H1 (cell line): ENCODE results near the gene CEACAM8. TPM values are rescaled to one million over a fixed set of nuclear protein-coding genes. Genes with fewer than 3 reads are reported as not detected.

Experiments used
- CTCF ChIA-PET: fragments of 300-600 bp; sonication (Branson Sonifier 250); formaldehyde crosslinking; loops from one replicate; lab custom pipeline; 2021; ENCODE audit not compliant: partially characterized antibody; lab: Charles Lee
- POLR2A ChIA-PET: fragments of 300-600 bp; sonication (Branson Sonifier 250); formaldehyde crosslinking; loops from one replicate; lab custom pipeline; 2021; ENCODE audit warnings: inconsistent platforms; ENCODE audit not compliant: partially characterized antibody; lab: Charles Lee
- DNase-seq, 2 experiments: peaks; one replicate each; pipeline versions ENCODE4 v3.0.0 to v3.0.0-alpha.2; 2010 to 2022; ENCODE audit warnings: low spot score in 2 of 2, low read depth in 1 of 2, mixed read lengths in 1 of 2
- FAIRE-seq: peaks from 2 replicates; lab custom pipeline; 2011; peaks lifted over from hg19 to GRCh38; lab: Jason Lieb, UNC
- H2AFZ ChIP-seq: 2 replicates; pipeline ENCODE4 v1.8.1; 2012; ENCODE audit warnings: low read length, inconsistent platforms
- H2AK5ac ChIP-seq: 2 replicates; pipeline ENCODE4 v1.6.1; 2013; ENCODE audit warnings: low read depth, low read length
- H2BK120ac ChIP-seq: replicated peaks from 2 replicates; pipeline ENCODE3; 2013; ENCODE audit warnings: low read depth, low read length, inconsistent platforms
- H2BK12ac ChIP-seq: 2 replicates; pipeline ENCODE4 v1.6.1; 2013; ENCODE audit warnings: low read depth, low read length
- H2BK15ac ChIP-seq: 2 replicates; pipeline ENCODE4 v1.6.1; 2013; ENCODE audit warnings: low read length
- H2BK20ac ChIP-seq: 2 replicates; pipeline ENCODE4 v1.6.1; 2013; ENCODE audit warnings: low read length
- H2BK5ac ChIP-seq: 2 replicates; pipeline ENCODE4 v1.6.1; 2013; ENCODE audit warnings: low read depth, low read length
- H3K14ac ChIP-seq: 2 replicates; pipeline ENCODE4 v1.6.1; 2013; ENCODE audit warnings: inconsistent platforms; ENCODE audit not compliant: insufficient read length
- H3K18ac ChIP-seq: 2 replicates; pipeline ENCODE4 v1.6.1; 2013; ENCODE audit warnings: low read length; ENCODE audit errors: extremely low read depth
- H3K23ac ChIP-seq: 2 replicates; pipeline ENCODE4 v1.6.1; 2013; ENCODE audit warnings: inconsistent platforms; ENCODE audit not compliant: insufficient read length
- H3K23me2 ChIP-seq: 2 replicates; pipeline ENCODE4 v1.6.1; 2013; ENCODE audit warnings: low read depth, low read length
- H3K27ac ChIP-seq: 2 replicates; pipeline ENCODE4 v1.6.1; 2011; ENCODE audit warnings: low read depth, low read length, inconsistent platforms
- H3K27me3 ChIP-seq, 4 experiments: replicated peaks in 1 of 4; 1 replicate in 1 of 4; 2 replicates in 3 of 4; pipeline versions ENCODE4 v1.6.1 to v1.8.1; 2011 to 2013; ENCODE audit warnings: low read length in 3 of 4, mild to moderate bottlenecking in 3 of 4, inconsistent platforms in 2 of 4, mixed read lengths in 2 of 4, moderate library complexity in 1 of 4; ENCODE audit not compliant: control insufficient read depth in 3 of 4, insufficient read depth in 3 of 4; ENCODE audit errors: extremely low read depth in 1 of 4
- H3K36me3 ChIP-seq, 4 experiments: 2 replicates each; pipeline versions ENCODE4 v1.6.1 to v1.8.1; 2011 to 2013; ENCODE audit warnings: mild to moderate bottlenecking in 4 of 4, low read length in 3 of 4, moderate library complexity in 2 of 4, control low read depth in 1 of 4, inconsistent platforms in 1 of 4; ENCODE audit not compliant: insufficient read depth in 4 of 4, control insufficient read depth in 2 of 4
- H3K4ac ChIP-seq: replicated peaks from 2 replicates; pipeline ENCODE3; 2013; ENCODE audit warnings: low read length, low read depth, mixed read lengths, inconsistent platforms; ENCODE audit not compliant: insufficient read length
- H3K4me1 ChIP-seq, 4 experiments: replicated peaks in 1 of 4; 1 replicate in 1 of 4; 2 replicates in 3 of 4; pipeline versions ENCODE4 v1.6.1 to v1.8.1; 2011 to 2013; ENCODE audit warnings: low read length in 3 of 4, inconsistent platforms in 2 of 4, mixed read lengths in 1 of 4; ENCODE audit not compliant: insufficient read depth in 4 of 4, control insufficient read depth in 3 of 4
- H3K4me2 ChIP-seq, 2 experiments: 2 replicates each; pipeline versions ENCODE4 v1.6.1 to v1.8.1; 2011 to 2013; ENCODE audit warnings: low read depth in 2 of 2, low read length in 2 of 2, control low read depth in 1 of 2, inconsistent platforms in 1 of 2, mild to moderate bottlenecking in 1 of 2; ENCODE audit not compliant: insufficient read depth in 1 of 2
- H3K4me3 ChIP-seq, 4 experiments: fragments of 200-600, 300-600 bp in 1 of 4; sonication (generic), shearing (Covaris generic), sonication (Bioruptor Twin) in 1 of 4; 2 replicates each; pipeline versions ENCODE4 v1.5.1 to v1.8.1; 2011 to 2016; ENCODE audit warnings: low read length in 4 of 4, low read depth in 3 of 4, control low read depth in 2 of 4, inconsistent platforms in 2 of 4, mild to moderate bottlenecking in 2 of 4, mixed read lengths in 1 of 4, moderate library complexity in 1 of 4; ENCODE audit not compliant: insufficient read depth in 2 of 4; ENCODE audit errors: extremely low read depth in 1 of 4
- H3K56ac ChIP-seq: replicated peaks from 2 replicates; pipeline ENCODE3; 2013; ENCODE audit warnings: low read depth, mild to moderate bottlenecking, mixed read lengths, low read length, inconsistent platforms; ENCODE audit not compliant: insufficient read length
- H3K79me1 ChIP-seq: 2 replicates; pipeline ENCODE4 v1.6.1; 2013; ENCODE audit warnings: low read depth, low read length, control low read depth
- H3K79me2 ChIP-seq, 2 experiments: 2 replicates each; pipeline versions ENCODE4 v1.6.1 to v1.8.1; 2012 to 2013; ENCODE audit warnings: low read length in 2 of 2, mild to moderate bottlenecking in 2 of 2, inconsistent platforms in 1 of 2; ENCODE audit not compliant: insufficient read depth in 2 of 2, control insufficient read depth in 1 of 2
- H3K9ac ChIP-seq, 4 experiments: replicated peaks in 1 of 4; 1 replicate in 1 of 4; 2 replicates in 3 of 4; pipeline versions ENCODE4 v1.6.1 to v1.8.1; 2011 to 2013; ENCODE audit warnings: low read depth in 3 of 4, low read length in 3 of 4, control low read depth in 2 of 4, mild to moderate bottlenecking in 2 of 4, moderate library complexity in 2 of 4, inconsistent platforms in 1 of 4; ENCODE audit errors: extremely low read depth in 1 of 4
- H3K9me3 ChIP-seq, 2 experiments: 2 replicates each; pipeline versions ENCODE4 v1.6.1 to v1.8.1; 2012 to 2013; ENCODE audit warnings: mild to moderate bottlenecking in 2 of 2, moderate library complexity in 2 of 2, control low read depth in 1 of 2, inconsistent platforms in 1 of 2, low read depth in 1 of 2, low read length in 1 of 2, mixed read lengths in 1 of 2; ENCODE audit not compliant: insufficient read depth in 2 of 2
- H4K20me1 ChIP-seq, 2 experiments: replicated peaks in 1 of 2; 2 replicates each; pipeline versions ENCODE3 to v1.8.1; 2011 to 2013; ENCODE audit warnings: inconsistent platforms in 2 of 2, low read length in 2 of 2, mild to moderate bottlenecking in 1 of 2; ENCODE audit not compliant: insufficient read depth in 2 of 2, control insufficient read depth in 1 of 2
- H4K5ac ChIP-seq: 2 replicates; pipeline ENCODE4 v1.6.1; 2013; ENCODE audit warnings: low read length, low read depth, mixed read lengths, inconsistent platforms; ENCODE audit not compliant: insufficient read length
- H4K8ac ChIP-seq: 2 replicates; pipeline ENCODE4 v1.8.0; 2013; ENCODE audit warnings: mild to moderate bottlenecking, moderate library complexity, low read length, inconsistent platforms; ENCODE audit not compliant: insufficient read depth; ENCODE audit errors: extremely low read depth
- H4K91ac ChIP-seq: replicated peaks from 2 replicates; pipeline ENCODE3; 2013; ENCODE audit warnings: low read length, mixed read lengths, inconsistent platforms; ENCODE audit not compliant: insufficient read length
- KDM1A ChIP-seq: fragments of 200-600, 300-600 bp; sonication (generic); IDR thresholded peaks from 2 replicates; pipeline ENCODE4 v1.7.1; 2016; ENCODE audit warnings: mild to moderate bottlenecking, low read length, borderline replicate concordance
- SIN3A ChIP-seq, 2 experiments: IDR thresholded peaks in 1 of 2; conservative IDR thresholded peaks in 1 of 2; 2 replicates each; pipeline ENCODE4 v1.6.1; 2011 to 2012; ENCODE audit warnings: low read length in 2 of 2, improper control_type of control experiment in 1 of 2, low read depth in 1 of 2, mild to moderate bottlenecking in 1 of 2
- SP1 ChIP-seq: IDR thresholded peaks from 2 replicates; pipeline ENCODE4 v1.6.1; 2011; ENCODE audit warnings: low read depth, low read length
- TAF1 ChIP-seq: IDR thresholded peaks from 2 replicates; pipeline ENCODE4 v1.6.1; 2011; ENCODE audit warnings: mild to moderate bottlenecking, low read depth, low read length
- WGBS, 2 experiments: shearing (Covaris generic) in 1 of 2; methylation state at CpG; one replicate each; pipeline versions ENCODE4 v1.1.6 to v1.1.7; 2013 to 2015; ENCODE audit warnings: low lambda C conversion rate in 2 of 2, mixed read lengths in 2 of 2, inconsistent platforms in 1 of 2, low coverage in 1 of 2, missing lambda C conversion rate in 1 of 2; ENCODE audit not compliant: insufficient replicate concordance in 2 of 2, insufficient coverage in 1 of 2, insufficient read length in 1 of 2; ENCODE audit errors: extremely low coverage in 1 of 2, missing lambda C conversion rate in 1 of 2; 5-methylcytosine and 5-hydroxymethylcytosine counted together
- polyA plus RNA-seq, 7 experiments: library from polyadenylated mRNA; depleted of rRNA in 3 of 7; stranded (reverse) in 5 of 7; unstranded in 2 of 7; fragments of >200 nt in 5 of 7; fragments of 200-250 nt in 2 of 7; gene quantifications; 1 replicate in 5 of 7; 2 replicates in 1 of 7; 4 replicates in 1 of 7; pipeline versions ENCODE4 v1.2.1 to v1.2.3, GENCODE V29; 2011 to 2013; ENCODE audit warnings: missing spikeins in 2 of 7, mixed read lengths in 2 of 7
- total RNA-seq: library from RNA; stranded (reverse); fragmentation: NEBNext Ultra II Directional; extraction: Animal tissue kit (Norgen Biotek cat#: 25700); gene quantifications from 2 replicates; pipeline ENCODE4 v1.2.1, GENCODE V29; 2021

CEACAM8 gene
- total and polyA plus RNA-seq, 2 of the 8 experiments (the other 6 are each of a cell fraction or from before 2014, with no cell fraction given) = not detected

GRCh38 chr19:42532891-42533290 is 61.8 kb downstream of the CEACAM8 start:
- Histone ChIP-seq H4K8ac (no peak overlapping the region), H3K79me1 (no peaks in the 10 kb centered on the region), H3K14ac (no peak overlapping the region), H3K23me2 (no peaks in the 10 kb centered on the region), H3K4me1 (peaks cover 0 to 11% (median 7%) of the 10 kb centered on the region in 4 experiments; a peak in 5 of 7 replicates), H3K36me3 (no peaks in the 10 kb centered on the region), H2AFZ (no peak overlapping the region), H4K91ac (no peak overlapping the region), H3K23ac (no peak overlapping the region), H2BK5ac (no peak overlapping the region), H3K27ac (no peak overlapping the region), H3K27me3 (no peaks in the 10 kb centered on the region; a peak in 1 of 7 replicates), H3K18ac (no peak overlapping the region), H2AK5ac (no peak overlapping the region), H3K9me3 (no peaks in the 10 kb centered on the region), H3K9ac (no peak overlapping the region), H3K4ac (no peak overlapping the region), H3K56ac (no peak overlapping the region), H3K79me2 (no peaks in the 10 kb centered on the region), H4K20me1 (no peaks in the 10 kb centered on the region), H3K4me2 (no peak overlapping the region), H4K5ac (no peak overlapping the region), H2BK12ac (no peak overlapping the region; the same call in 1 of the 2 replicates), H2BK15ac (no peak overlapping the region; the same call in 1 of the 2 replicates), H2BK120ac (no peak overlapping the region), H3K4me3 (no peak overlapping the region), H2BK20ac (0 out of 2 replicates have a peak overlapping the region, but pooled peaks have one; percentile 9)
- FAIRE-seq (no peak), DNase-seq (peak in 1 of 2 experiments; percentile 33)
- TF ChIP-seq SIN3A (conservative IDR thresholded peaks at IDR 0.05 in 1 of 2, IDR thresholded peaks at IDR 0.05 in 1 of 2; ENCODE audit: low read depth in 1 of 2, low read length in 2 of 2) = no peak
- TF ChIP-seq KDM1A = no peak
- TF ChIP-seq TAF1 = no peak
- no peak for TF ChIP-seq SP1
- WGBS, 2 experiments = 92% methylated on average over 2 of the region's 2 CpGs; no CpG with 5 or more reads in 1 of the 2 experiments
- CTCF ChIA-PET = interaction anchor here (0.7 to 13.5 kb wide), 3 partner anchors 9 to 91 kb away, joined by 4 to 182 read pairs (median 72); partner anchors contain the start of gene CXCL17
- POLR2A ChIA-PET = interaction anchor here (1.1 kb wide), 1 partner anchor 12 kb away, joined by 3 read pairs; no protein-coding TSS in a partner anchor
